PC-3 (cell line): ENCODE results near the gene CCL13. TPM values are rescaled to one million over a fixed set of nuclear protein-coding genes. Genes with fewer than 3 reads are reported as not detected.

Source experiments
- ATAC-seq: fragments of 200-7000 bp; cut with Tn5 transposase; 2 replicates; pipeline ENCODE4 v1.9.1; 2020; ENCODE audit warnings: mild to moderate bottlenecking, moderate library complexity
- BruUV-seq: library from RNA; stranded (reverse); fragments of 400-500 nt; replicated peaks from 2 replicates; lab custom pipeline; 2021; lab: Mats Ljungman, UMichigan
- CTCF ChIA-PET: fragments of 300-600 bp; sonication (Branson Sonifier 250); formaldehyde crosslinking; loops from one replicate; lab custom pipeline; 2022; ENCODE audit warnings: antibody characterized with exemption; lab: Charles Lee
- POLR2A ChIA-PET: fragments of 300-600 bp; sonication (Branson Sonifier 250); formaldehyde crosslinking; loops from one replicate; lab custom pipeline; 2022; ENCODE audit warnings: antibody characterized with exemption; ENCODE audit not compliant: unreplicated experiment; lab: Charles Lee
- DNase-seq: peaks from one replicate; pipeline ENCODE4 v3.0.0-alpha.2; 2015
- H2AFZ ChIP-seq: fragments of 300-600 bp; sonication (generic); 2 replicates; pipeline ENCODE4 v1.6.0; 2016; ENCODE audit warnings: antibody characterized with exemption, low read length
- H3F3A ChIP-seq: fragments of 300-600 bp; sonication (generic); one replicate; pipeline ENCODE4 v1.6.0; 2017; ENCODE audit warnings: antibody characterized with exemption, low read length, control low read depth, mild to moderate bottlenecking; ENCODE audit not compliant: unreplicated experiment
- H3K27ac ChIP-seq: fragments of 300-600 bp; sonication (generic); 2 replicates; pipeline ENCODE4 v1.5.1; 2016; ENCODE audit warnings: mild to moderate bottlenecking, low read length
- H3K27me3 ChIP-seq: fragments of 300-600 bp; sonication (generic); 2 replicates; pipeline ENCODE4 v1.6.1; 2016; ENCODE audit warnings: low read length, mixed read lengths
- H3K36me3 ChIP-seq: fragments of 300-600 bp; sonication (generic); 2 replicates; pipeline ENCODE4 v1.6.1; 2016; ENCODE audit warnings: low read depth, mixed run types, low read length, mixed read lengths
- H3K4me1 ChIP-seq: fragments of 300-600 bp; sonication (generic); 2 replicates; pipeline ENCODE4 v1.5.1; 2016; ENCODE audit warnings: low read length; ENCODE audit not compliant: insufficient read depth
- H3K4me2 ChIP-seq: fragments of 300-600 bp; sonication (generic); 2 replicates; pipeline ENCODE4 v1.6.0; 2016; ENCODE audit warnings: low read length
- H3K4me3 ChIP-seq: fragments of 300-600 bp; sonication (generic); 2 replicates; pipeline ENCODE4 v1.5.1; 2016; ENCODE audit warnings: mild to moderate bottlenecking, low read length, mixed read lengths
- H3K79me2 ChIP-seq: fragments of 300-600 bp; sonication (generic); 2 replicates; pipeline ENCODE4 v1.6.1; 2017; ENCODE audit warnings: low read length, mixed read lengths
- H3K9ac ChIP-seq: fragments of 300-600 bp; sonication (generic); 2 replicates; pipeline ENCODE4 v1.6.0; 2016; ENCODE audit warnings: mild to moderate bottlenecking, low read length
- H3K9me2 ChIP-seq: fragments of 300-600 bp; sonication (generic); replicated peaks from 2 replicates; pipeline ENCODE4 v1.6.1; 2016; ENCODE audit warnings: mixed run types, low read length, mixed read lengths
- H3K9me3 ChIP-seq: fragments of 300-600 bp; sonication (generic); 2 replicates; pipeline ENCODE4 v1.6.1; 2016; ENCODE audit warnings: low read length, mixed read lengths
- H4K20me1 ChIP-seq: fragments of 300-600 bp; sonication (generic); 2 replicates; pipeline ENCODE4 v1.6.1; 2016; ENCODE audit warnings: low read length, mixed read lengths
- EZH2 ChIP-seq: fragments of 300-600 bp; sonication (generic); IDR thresholded peaks from one replicate; pipeline ENCODE4 v1.6.1; 2017; ENCODE audit warnings: antibody characterized with exemption, mild to moderate bottlenecking, low read length; ENCODE audit not compliant: unreplicated experiment
- EZH2phosphoT487 ChIP-seq: fragments of 300-600 bp; sonication (generic); IDR thresholded peaks from 2 replicates; pipeline ENCODE4 v1.6.1; 2018; ENCODE audit warnings: mild to moderate bottlenecking, antibody characterized with exemption, low read length, borderline replicate concordance
- intact Hi-C: fragments of 100-400 bp; cut with micrococcal nuclease; formaldehyde crosslinking; loops from 2 replicates; pipeline ENCODE4 v1.9.0; 2023
- total RNA-seq: library from RNA; depleted of rRNA; stranded (reverse); fragments of >200 nt; gene quantifications from 2 replicates; pipeline ENCODE4 v1.2.3, GENCODE V29; 2014
- TF ChIP-seq, protein P1 (sequence below): fragments of 300-600 bp; sonication (generic); conservative IDR thresholded peaks from 2 replicates; pipeline ENCODE4 v1.5.1; 2017; ENCODE audit warnings: antibody characterized with exemption, low read depth, mild to moderate bottlenecking, low read length

The CCL13 gene
- total RNA-seq, 1 experiment from 2014 or later = not detected

DNA sequence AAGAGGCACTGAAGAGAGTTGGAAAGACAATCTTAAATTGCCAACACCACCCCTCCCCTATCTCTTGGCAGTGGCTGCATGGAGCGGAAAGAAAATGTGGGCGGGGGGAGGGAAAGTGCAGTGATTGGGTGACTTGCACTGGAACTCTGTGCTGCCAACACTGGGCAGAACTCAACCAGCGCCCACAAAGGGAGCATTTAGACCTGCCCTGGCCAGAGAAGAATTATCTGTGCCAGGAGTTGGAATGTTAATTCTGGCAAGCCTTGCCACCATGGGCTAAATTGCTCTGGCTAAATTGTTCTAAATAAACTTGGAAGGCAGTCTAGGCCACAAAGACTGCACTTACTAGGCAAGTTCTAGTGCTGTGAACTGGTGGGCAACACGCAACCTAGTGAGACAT, 6.5 kb upstream of the CCL13 start:
- ChIA-PET POLR2A (no interaction called here), CTCF (no interaction called here)
- ATAC-seq (no peak), DNase-seq (no peak)
- H2AFZ ChIP-seq = no peak overlapping the region
- no peaks in the 10 kb centered on the region for H3F3A ChIP-seq
- H3K79me2 ChIP-seq = no peaks in the 10 kb centered on the region
- no peaks in the 10 kb centered on the region for H3K36me3 ChIP-seq
- TF ChIP-seq EZH2phosphoT487 = no peak
- no peak for TF ChIP-seq EZH2
- TF ChIP-seq, protein P1, sequence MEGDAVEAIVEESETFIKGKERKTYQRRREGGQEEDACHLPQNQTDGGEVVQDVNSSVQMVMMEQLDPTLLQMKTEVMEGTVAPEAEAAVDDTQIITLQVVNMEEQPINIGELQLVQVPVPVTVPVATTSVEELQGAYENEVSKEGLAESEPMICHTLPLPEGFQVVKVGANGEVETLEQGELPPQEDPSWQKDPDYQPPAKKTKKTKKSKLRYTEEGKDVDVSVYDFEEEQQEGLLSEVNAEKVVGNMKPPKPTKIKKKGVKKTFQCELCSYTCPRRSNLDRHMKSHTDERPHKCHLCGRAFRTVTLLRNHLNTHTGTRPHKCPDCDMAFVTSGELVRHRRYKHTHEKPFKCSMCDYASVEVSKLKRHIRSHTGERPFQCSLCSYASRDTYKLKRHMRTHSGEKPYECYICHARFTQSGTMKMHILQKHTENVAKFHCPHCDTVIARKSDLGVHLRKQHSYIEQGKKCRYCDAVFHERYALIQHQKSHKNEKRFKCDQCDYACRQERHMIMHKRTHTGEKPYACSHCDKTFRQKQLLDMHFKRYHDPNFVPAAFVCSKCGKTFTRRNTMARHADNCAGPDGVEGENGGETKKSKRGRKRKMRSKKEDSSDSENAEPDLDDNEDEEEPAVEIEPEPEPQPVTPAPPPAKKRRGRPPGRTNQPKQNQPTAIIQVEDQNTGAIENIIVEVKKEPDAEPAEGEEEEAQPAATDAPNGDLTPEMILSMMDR = no peak
- no peaks in the 10 kb centered on the region for H3K9me2 ChIP-seq
- H3K4me2 ChIP-seq = no peak overlapping the region
- H3K4me1 ChIP-seq = no peaks in the 10 kb centered on the region
- no peak overlapping the region for H3K9ac ChIP-seq
- H3K27me3 ChIP-seq = no peaks in the 10 kb centered on the region
- no peaks in the 10 kb centered on the region for H3K9me3 ChIP-seq
- intact Hi-C loops = no loop called here
- no peak overlapping the region for H3K27ac ChIP-seq
- no peaks in the 10 kb centered on the region for H4K20me1 ChIP-seq
- H3K4me3 ChIP-seq = no peak overlapping the region
- no TSS peak for BruUV-seq

DNA sequence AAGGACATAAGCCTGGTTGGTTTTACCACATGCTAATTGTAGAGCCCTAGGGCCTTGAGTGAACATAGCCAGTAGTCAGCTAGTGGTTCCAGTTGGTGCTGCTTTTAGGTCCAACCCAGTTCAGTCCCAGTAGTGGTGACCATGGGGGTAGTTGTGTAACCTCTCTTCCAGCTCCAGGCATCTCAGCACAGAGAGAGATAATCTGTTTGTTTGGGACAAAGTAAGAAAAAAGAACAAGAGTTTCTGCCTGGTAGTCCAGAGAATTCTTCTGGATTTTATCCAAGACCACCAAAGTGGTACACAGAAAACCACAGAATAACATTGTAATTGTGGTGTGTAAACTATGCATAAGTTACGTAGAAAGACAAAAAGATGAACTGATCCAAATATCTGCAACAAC, 5.2 kb upstream of the CCL13 start:
- H3K9me3 ChIP-seq = no peaks in the 10 kb centered on the region
- no peaks in the 10 kb centered on the region for H3K79me2 ChIP-seq
- no peaks in the 10 kb centered on the region for H3F3A ChIP-seq
- ChIA-PET CTCF (no interaction called here), POLR2A (no interaction called here)
- intact Hi-C loops = no loop called here
- TF ChIP-seq, protein P1 = no peak
- TF ChIP-seq EZH2 = no peak
- no peak for TF ChIP-seq EZH2phosphoT487
- no TSS peak for BruUV-seq
- H3K36me3 ChIP-seq = no peaks in the 10 kb centered on the region
- no peak overlapping the region for H3K9ac ChIP-seq
- no peak for ATAC-seq
- no peak overlapping the region for H3K4me3 ChIP-seq
- H3K27ac ChIP-seq = no peak overlapping the region
- H3K9me2 ChIP-seq = no peaks in the 10 kb centered on the region
- H3K27me3 ChIP-seq = no peaks in the 10 kb centered on the region
- no peak overlapping the region for H3K4me2 ChIP-seq
- H3K4me1 ChIP-seq = no peaks in the 10 kb centered on the region
- H2AFZ ChIP-seq = no peak overlapping the region
- no peaks in the 10 kb centered on the region for H4K20me1 ChIP-seq
- no peak for DNase-seq

- no peaks in the 10 kb centered on the region for H3K36me3 ChIP-seq
- POLR2A ChIA-PET = no interaction called here
- H3K4me1 ChIP-seq = no peaks in the 10 kb centered on the region
- no peak overlapping the region for H3K4me3 ChIP-seq
- TF ChIP-seq, protein P1 = no peak
- TF ChIP-seq EZH2 (no peak), EZH2phosphoT487 (no peak)
- H3K4me2 ChIP-seq = no peak overlapping the region
- no peaks in the 10 kb centered on the region for H3F3A ChIP-seq
- BruUV-seq = no TSS peak
- no peak for ATAC-seq
- H3K9me3 ChIP-seq = no peaks in the 10 kb centered on the region
- H3K27me3 ChIP-seq = no peaks in the 10 kb centered on the region
- H3K79me2 ChIP-seq = no peaks in the 10 kb centered on the region
- no peak for DNase-seq
- no peak overlapping the region for H3K9ac ChIP-seq
- no peaks in the 10 kb centered on the region for H4K20me1 ChIP-seq
- no peak overlapping the region for H2AFZ ChIP-seq
- CTCF ChIA-PET = no interaction called here
- no peak overlapping the region for H3K27ac ChIP-seq
- no peaks in the 10 kb centered on the region for H3K9me2 ChIP-seq
- intact Hi-C loops = no loop called here
These were observed 4.1 kb upstream of the CCL13 start for GRCh38 chr17:34352191-34352590.
